ENCODE results near the gene EDIL3. TPM values are rescaled to one million over a fixed set of nuclear protein-coding genes. Genes with fewer than 3 reads are reported as not detected.

Gene EDIL3
- total and polyA plus RNA-seq, 2 donors (not counting 1 experiment from before 2014, with no cell fraction given) = 12.1 to 149 TPM

DNA sequence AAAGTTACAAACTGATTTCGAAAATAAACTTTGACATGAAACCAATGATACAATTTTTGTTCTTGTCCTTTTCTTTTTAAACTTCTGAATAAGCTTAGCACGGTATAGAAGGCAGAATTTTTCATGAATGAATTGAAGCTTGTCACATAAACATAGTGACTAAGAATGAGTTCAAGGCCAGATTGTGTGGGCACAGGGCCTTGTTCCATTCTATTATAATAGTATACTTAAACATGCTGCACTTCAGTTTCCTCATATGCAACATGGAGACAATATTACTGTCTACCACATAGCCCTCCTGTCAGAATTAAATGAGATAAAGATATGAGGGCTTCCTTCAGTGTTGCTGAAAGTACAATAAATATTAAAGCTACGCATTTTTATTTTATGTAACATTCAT, 459.8 kb downstream of the EDIL3 start:
- peak overlapping the region; percentile 1 for H3K4me2 ChIP-seq (ENCODE audit: extremely low read depth, insufficient read depth, low read length)
- DNase-seq (ENCODE audit: low read depth in 2 of 2) = peak; percentile 57 to 80
- H3K4me1 ChIP-seq (ENCODE audit: control insufficient read depth, extremely low read depth, insufficient read depth, low read length) = peaks cover 11% of the 10 kb centered on the region
- H3K4me3 ChIP-seq (replicated peaks in 1 of 4; ENCODE audit: control extremely low read depth in 1 of 4, insufficient read depth in 1 of 4, low read depth in 3 of 4, low read length in 4 of 4) = no peak overlapping the region
- H4K20me1 ChIP-seq (ENCODE audit: control insufficient read depth, extremely low read depth, insufficient read depth, low read length) = no peaks in the 10 kb centered on the region
- H3K27me3 ChIP-seq (ENCODE audit: control insufficient read depth, insufficient read depth, low read length) = no peaks in the 10 kb centered on the region
- no peaks in the 10 kb centered on the region for H3K79me2 ChIP-seq (ENCODE audit: control insufficient read depth, insufficient read depth, low read length)
- H2AFZ ChIP-seq (ENCODE audit: low read length) = no peak overlapping the region
- no peaks in the 10 kb centered on the region for H3K36me3 ChIP-seq (ENCODE audit: control insufficient read depth, insufficient read depth, low read length)
- H3K9ac ChIP-seq (ENCODE audit: insufficient read depth, low read length) = no peak overlapping the region
- TF ChIP-seq, protein P1, sequence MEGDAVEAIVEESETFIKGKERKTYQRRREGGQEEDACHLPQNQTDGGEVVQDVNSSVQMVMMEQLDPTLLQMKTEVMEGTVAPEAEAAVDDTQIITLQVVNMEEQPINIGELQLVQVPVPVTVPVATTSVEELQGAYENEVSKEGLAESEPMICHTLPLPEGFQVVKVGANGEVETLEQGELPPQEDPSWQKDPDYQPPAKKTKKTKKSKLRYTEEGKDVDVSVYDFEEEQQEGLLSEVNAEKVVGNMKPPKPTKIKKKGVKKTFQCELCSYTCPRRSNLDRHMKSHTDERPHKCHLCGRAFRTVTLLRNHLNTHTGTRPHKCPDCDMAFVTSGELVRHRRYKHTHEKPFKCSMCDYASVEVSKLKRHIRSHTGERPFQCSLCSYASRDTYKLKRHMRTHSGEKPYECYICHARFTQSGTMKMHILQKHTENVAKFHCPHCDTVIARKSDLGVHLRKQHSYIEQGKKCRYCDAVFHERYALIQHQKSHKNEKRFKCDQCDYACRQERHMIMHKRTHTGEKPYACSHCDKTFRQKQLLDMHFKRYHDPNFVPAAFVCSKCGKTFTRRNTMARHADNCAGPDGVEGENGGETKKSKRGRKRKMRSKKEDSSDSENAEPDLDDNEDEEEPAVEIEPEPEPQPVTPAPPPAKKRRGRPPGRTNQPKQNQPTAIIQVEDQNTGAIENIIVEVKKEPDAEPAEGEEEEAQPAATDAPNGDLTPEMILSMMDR (conservative IDR thresholded peaks at IDR 0.05 in 1 of 2, IDR thresholded peaks at IDR 0.05 in 1 of 2; ENCODE audit: low read depth in 1 of 2, low read length in 2 of 2) = no peak
- H3K9me3 ChIP-seq (ENCODE audit: control insufficient read depth, insufficient read depth, low read depth, low read length) = no peaks in the 10 kb centered on the region
- no peak overlapping the region for H3K27ac ChIP-seq (ENCODE audit: insufficient read depth, low read length)

DNA sequence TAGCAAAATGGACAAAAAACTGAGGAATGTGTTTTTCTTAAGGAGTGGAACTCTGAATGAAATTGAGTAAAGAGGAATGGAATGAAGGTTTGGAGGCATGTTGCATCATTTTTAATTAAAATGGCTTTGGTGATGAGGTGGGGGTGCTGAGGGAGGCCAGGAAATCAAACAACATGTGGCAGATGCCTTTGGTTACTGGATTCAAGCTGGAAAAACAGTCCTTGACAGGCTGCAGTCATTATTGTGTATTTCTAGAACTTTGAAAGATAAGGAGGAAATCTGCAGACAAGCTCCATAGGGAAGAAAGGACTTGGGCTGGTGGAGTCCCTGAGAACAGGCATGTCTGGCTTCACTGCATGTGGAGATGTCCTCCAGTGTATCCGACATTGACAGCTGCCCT, 460.5 kb downstream of the EDIL3 start:
- Histone ChIP-seq H3K9me3 (ENCODE audit: control insufficient read depth, insufficient read depth, low read depth, low read length) (no peaks in the 10 kb centered on the region), H2AFZ (ENCODE audit: low read length) (no peak overlapping the region), H3K4me3 (replicated peaks in 1 of 4; ENCODE audit: control extremely low read depth in 1 of 4, insufficient read depth in 1 of 4, low read depth in 3 of 4, low read length in 4 of 4) (no peak overlapping the region), H3K9ac (ENCODE audit: insufficient read depth, low read length) (no peak overlapping the region), H3K4me2 (ENCODE audit: extremely low read depth, insufficient read depth, low read length) (no peak overlapping the region), H3K36me3 (ENCODE audit: control insufficient read depth, insufficient read depth, low read length) (no peaks in the 10 kb centered on the region), H3K79me2 (ENCODE audit: control insufficient read depth, insufficient read depth, low read length) (no peaks in the 10 kb centered on the region), H4K20me1 (ENCODE audit: control insufficient read depth, extremely low read depth, insufficient read depth, low read length) (no peaks in the 10 kb centered on the region), H3K27ac (ENCODE audit: insufficient read depth, low read length) (no peak overlapping the region), H3K4me1 (ENCODE audit: control insufficient read depth, extremely low read depth, insufficient read depth, low read length) (peaks cover 11% of the 10 kb centered on the region), H3K27me3 (ENCODE audit: control insufficient read depth, insufficient read depth, low read length) (no peaks in the 10 kb centered on the region)
- TF ChIP-seq, protein P1 (conservative IDR thresholded peaks at IDR 0.05 in 1 of 2, IDR thresholded peaks at IDR 0.05 in 1 of 2; ENCODE audit: low read depth in 1 of 2, low read length in 2 of 2) = no peak
- no peak for TF ChIP-seq EZH2 (IDR thresholded peaks at IDR 0.05; ENCODE audit: low read length, missing control alignments)
- DNase-seq (ENCODE audit: low read depth in 2 of 2) = peak; percentile 43 to 93

DNA sequence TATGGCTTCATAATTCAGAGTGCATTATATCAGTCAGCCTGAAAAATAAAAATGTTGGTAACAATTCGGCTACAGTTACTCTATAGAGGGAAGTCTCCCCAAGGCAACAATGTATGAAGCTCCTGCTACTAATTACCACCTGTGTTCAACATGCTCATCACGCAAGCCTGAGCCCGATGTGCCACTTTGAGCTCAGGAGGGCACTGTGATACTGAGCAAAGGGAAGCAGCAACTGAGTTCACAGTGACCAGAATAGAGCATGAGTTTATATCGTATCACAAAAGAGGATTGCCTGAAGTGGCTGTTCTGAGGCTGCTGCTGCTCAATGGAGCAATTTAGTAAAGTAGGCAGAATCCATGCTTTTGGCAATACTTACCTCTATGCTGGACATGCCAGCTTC, 462.0 kb downstream of the EDIL3 start:
- Histone ChIP-seq H3K36me3 (ENCODE audit: control insufficient read depth, insufficient read depth, low read length) (no peaks in the 10 kb centered on the region), H3K79me2 (ENCODE audit: control insufficient read depth, insufficient read depth, low read length) (no peaks in the 10 kb centered on the region), H3K4me3 (replicated peaks in 1 of 4; ENCODE audit: control extremely low read depth in 1 of 4, insufficient read depth in 1 of 4, low read depth in 3 of 4, low read length in 4 of 4) (no peak overlapping the region), H3K27ac (ENCODE audit: insufficient read depth, low read length) (no peak overlapping the region), H3K9me3 (ENCODE audit: control insufficient read depth, insufficient read depth, low read depth, low read length) (no peaks in the 10 kb centered on the region), H2AFZ (ENCODE audit: low read length) (no peak overlapping the region), H3K4me2 (ENCODE audit: extremely low read depth, insufficient read depth, low read length) (no peak overlapping the region), H4K20me1 (ENCODE audit: control insufficient read depth, extremely low read depth, insufficient read depth, low read length) (no peaks in the 10 kb centered on the region), H3K27me3 (ENCODE audit: control insufficient read depth, insufficient read depth, low read length) (no peaks in the 10 kb centered on the region), H3K9ac (ENCODE audit: insufficient read depth, low read length) (no peak overlapping the region), H3K4me1 (ENCODE audit: control insufficient read depth, extremely low read depth, insufficient read depth, low read length) (peaks cover 11% of the 10 kb centered on the region)
- no peak for DNase-seq (ENCODE audit: low read depth in 2 of 2)
- no peak for TF ChIP-seq EZH2 (IDR thresholded peaks at IDR 0.05; ENCODE audit: low read length, missing control alignments)
- TF ChIP-seq, protein P1 (conservative IDR thresholded peaks at IDR 0.05 in 1 of 2, IDR thresholded peaks at IDR 0.05 in 1 of 2; ENCODE audit: low read depth in 1 of 2, low read length in 2 of 2) = no peak

Measured in fibroblast of lung (primary cell).